ENCODE measurements around the gene PTPN5.

DNA sequence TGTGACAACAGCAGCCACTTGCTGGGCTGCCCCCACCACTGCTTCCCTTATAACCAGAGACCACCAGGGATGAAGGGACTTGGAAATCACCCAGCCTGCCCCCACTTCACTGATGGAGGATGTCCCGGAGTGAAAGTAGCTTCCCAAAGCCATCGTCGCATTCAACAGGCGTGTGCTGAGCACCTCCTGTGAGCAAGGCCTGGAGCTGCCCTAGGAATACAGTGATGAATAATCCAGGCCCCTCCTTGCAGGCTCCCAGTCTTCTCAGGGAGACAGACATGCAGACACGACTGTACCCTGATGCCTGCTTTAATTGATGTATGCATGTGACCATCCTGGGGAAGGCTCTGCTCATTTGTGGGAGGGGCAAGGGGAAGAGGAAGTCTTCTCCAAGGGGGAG is 22.6 kb downstream of the PTPN5 start:
- TF ChIP-seq, protein P1, sequence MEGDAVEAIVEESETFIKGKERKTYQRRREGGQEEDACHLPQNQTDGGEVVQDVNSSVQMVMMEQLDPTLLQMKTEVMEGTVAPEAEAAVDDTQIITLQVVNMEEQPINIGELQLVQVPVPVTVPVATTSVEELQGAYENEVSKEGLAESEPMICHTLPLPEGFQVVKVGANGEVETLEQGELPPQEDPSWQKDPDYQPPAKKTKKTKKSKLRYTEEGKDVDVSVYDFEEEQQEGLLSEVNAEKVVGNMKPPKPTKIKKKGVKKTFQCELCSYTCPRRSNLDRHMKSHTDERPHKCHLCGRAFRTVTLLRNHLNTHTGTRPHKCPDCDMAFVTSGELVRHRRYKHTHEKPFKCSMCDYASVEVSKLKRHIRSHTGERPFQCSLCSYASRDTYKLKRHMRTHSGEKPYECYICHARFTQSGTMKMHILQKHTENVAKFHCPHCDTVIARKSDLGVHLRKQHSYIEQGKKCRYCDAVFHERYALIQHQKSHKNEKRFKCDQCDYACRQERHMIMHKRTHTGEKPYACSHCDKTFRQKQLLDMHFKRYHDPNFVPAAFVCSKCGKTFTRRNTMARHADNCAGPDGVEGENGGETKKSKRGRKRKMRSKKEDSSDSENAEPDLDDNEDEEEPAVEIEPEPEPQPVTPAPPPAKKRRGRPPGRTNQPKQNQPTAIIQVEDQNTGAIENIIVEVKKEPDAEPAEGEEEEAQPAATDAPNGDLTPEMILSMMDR (IDR thresholded peaks at IDR 0.05), result no peak
- TF ChIP-seq POLR2AphosphoS5 (IDR thresholded peaks at IDR 0.05) (no peak), POLR2A (IDR thresholded peaks at IDR 0.05) (no peak)
